Fibroblast of gingiva (primary cell): ENCODE measurements around the gene DACT1.
"Not testable (repeated sequence)": the region's sequence is repeated elsewhere in the genome, so short reads cannot be mapped to it uniquely, and the experiment has no call there.

Experiments used
- DNase-seq: peaks from one replicate; pipeline ENCODE4 v3.0.0-alpha.2; 2011; ENCODE audit warnings: low read depth

DACT1 gene

GRCh38 chr14:58637391-58638230 lies at the start of gene DACT1:
DACT1 (plus strand) TSS chr14:58637962; CDS start chr14:58638203, 241 bp downstream.
- peak; percentile 41 for DNase-seq

GRCh38 chr14:58588321-58588720 lies 49.4 kb upstream of the DACT1 start:
- DNase-seq = not testable (repeated sequence)

GRCh38 chr14:58593977-58594376 lies 43.8 kb upstream of the DACT1 start:
- DNase-seq = no peak

- no peak for DNase-seq
Measured at GRCh38 chr14:58597041-58597440, 40.7 kb upstream of the DACT1 start.

- DNase-seq = no peak
Measured at GRCh38 chr14:58598028-58598803, 39.5 kb upstream of the DACT1 start.

- DNase-seq = no peak
Measured at GRCh38 chr14:58598804-58599525, 38.8 kb upstream of the DACT1 start.

DNA sequence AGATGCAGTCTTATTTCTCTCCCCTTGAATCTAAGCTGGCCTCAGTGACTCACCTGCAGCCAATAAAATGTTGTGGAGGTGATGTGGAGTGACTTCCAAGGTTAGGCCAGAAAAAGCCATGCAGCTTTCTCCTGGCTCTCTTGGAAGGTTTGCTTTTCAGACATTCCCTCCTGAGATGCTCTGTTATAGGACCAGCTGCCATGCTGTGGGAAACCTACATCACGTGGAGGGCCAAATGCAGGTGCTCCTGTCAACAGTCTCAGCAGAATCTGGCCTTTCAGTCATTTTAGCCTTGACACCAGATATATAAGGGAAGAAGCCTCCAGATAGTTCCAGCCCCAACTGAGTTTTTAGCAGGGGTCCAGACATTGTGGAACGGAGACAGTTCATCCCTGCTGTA lies 38.1 kb upstream of the DACT1 start:
- DNase-seq = no peak

DNA sequence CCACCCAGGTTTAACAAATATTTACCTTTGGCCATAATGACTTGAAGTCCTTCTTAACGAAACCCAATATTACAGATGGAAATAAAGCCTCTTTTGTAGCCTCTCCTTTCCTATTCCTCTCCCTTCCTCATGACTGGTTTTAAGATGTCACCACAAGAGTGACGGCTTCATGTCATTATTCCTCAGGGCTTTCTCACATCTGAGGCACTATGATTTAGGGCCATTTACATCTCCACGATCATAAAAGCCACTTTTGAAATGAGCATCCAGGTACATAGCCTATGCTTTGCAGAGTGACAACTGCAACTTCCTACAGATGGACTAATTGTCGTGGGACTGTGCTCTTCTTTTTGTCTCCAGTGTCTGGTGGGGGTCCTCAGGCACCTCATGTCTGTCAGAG lies 32.3 kb upstream of the DACT1 start:
- DNase-seq = no peak

- DNase-seq = no peak
Measured at GRCh38 chr14:58607131-58607951, 30.4 kb upstream of the DACT1 start.

GRCh38 chr14:58607952-58608317 lies 29.8 kb upstream of the DACT1 start:
- DNase-seq = peak; percentile 13

- DNase-seq = no peak
Measured at GRCh38 chr14:58617619-58618018, 20.1 kb upstream of the DACT1 start.

DNA sequence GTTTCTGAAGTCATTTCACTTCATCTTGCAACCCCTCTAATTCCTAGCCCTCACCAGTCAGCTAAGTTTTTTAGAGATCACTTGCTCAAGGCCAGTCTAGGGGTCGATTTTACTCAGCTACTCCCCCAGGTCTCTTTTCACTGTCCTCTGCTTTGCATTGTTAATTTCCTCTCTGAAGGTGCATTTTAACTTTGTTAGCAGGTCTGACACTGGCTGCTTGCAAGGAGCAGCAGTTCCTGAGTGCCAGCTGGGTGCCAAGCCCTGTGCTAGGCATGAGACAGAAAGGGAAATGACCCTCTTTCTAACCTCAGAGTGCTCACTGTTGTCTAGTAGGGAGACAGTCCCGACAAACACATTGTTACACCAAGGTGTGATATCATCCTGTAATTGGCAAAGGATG lies 17.8 kb upstream of the DACT1 start:
- no peak for DNase-seq

- DNase-seq = no peak
Measured at GRCh38 chr14:58625438-58625837, 12.3 kb upstream of the DACT1 start.

GRCh38 chr14:58626431-58626831 lies 11.3 kb upstream of the DACT1 start:
- peak; percentile 47 for DNase-seq

DNA sequence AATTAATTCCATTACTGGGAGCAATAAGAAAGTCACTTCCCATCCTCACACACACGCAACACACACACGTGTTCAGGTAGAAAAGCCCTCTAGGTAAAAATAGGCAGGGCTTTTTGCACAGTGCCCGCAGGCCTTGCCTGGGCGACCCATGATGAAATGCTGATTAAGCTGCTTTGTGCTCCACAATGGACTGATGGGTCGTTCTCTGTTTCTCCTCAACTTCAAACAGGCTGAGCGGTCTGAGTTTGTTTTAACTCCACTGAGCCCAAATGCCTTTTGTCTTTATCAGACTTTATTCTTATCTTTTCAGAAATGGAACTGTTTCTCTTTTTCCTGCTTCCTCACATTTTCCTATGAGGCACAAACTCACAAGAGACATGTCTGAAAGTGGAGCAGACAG lies 9.4 kb upstream of the DACT1 start:
- DNase-seq = no peak

GRCh38 chr14:58629281-58629680 lies 8.5 kb upstream of the DACT1 start:
- DNase-seq = no peak

- no peak for DNase-seq
Measured at GRCh38 chr14:58631732-58632131, 6.0 kb upstream of the DACT1 start.

DNA sequence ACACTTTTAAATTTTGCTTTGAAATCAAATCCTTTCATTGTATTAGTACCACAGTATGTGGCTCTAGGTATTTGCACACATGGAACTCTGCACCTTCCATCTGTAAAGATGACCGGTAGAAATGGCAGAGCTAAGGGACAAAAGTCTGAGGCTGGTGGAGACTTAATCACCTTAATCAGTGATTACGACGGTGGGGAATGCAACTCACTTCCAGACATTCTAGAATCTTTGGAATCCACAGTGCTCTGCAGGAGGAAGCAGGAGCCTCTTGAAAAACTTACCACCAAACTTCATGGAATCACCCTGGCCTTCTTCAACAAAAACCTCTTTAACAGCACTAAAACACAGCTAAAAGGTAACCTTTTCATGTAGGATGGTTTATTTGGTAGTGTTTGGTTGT lies 3.9 kb upstream of the DACT1 start:
- no peak for DNase-seq

GRCh38 chr14:58634406-58635090 lies 3.2 kb upstream of the DACT1 start:
- no peak for DNase-seq

DNA sequence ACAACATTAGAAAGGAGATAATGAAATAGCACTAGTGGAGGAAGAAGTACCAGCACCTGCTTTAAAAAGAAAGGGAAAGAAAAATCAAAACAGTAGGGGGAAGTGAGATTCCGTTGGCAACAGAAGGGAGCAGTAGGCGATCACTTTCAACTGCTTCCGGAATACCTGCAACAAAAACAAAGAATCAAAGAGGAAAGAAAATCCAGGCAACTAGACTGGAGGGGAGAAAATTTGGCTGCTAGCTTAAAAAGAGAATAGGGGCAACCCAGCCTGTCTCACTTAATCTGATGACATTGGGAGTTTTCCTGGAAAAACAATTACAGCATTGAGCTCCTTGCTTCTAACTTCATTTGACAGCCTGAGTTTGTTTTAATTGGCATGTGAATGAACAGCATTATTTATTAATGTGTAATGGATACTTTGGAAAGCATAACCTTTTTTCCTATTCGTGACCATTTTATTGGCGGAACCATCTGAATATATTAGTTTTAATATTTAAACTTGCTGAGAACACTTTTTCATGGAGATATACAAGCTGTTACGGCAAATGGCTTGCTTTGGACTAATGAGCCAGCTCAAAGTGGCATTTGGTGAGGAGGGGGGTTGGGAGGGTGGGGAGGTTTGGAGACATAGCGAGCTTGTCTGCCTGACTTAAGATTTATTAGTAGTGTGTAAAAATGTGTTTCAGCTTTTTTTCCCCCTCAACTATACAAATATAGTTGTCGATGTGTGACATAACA lies 2.5 kb upstream of the DACT1 start:
- DNase-seq = no peak

DNA sequence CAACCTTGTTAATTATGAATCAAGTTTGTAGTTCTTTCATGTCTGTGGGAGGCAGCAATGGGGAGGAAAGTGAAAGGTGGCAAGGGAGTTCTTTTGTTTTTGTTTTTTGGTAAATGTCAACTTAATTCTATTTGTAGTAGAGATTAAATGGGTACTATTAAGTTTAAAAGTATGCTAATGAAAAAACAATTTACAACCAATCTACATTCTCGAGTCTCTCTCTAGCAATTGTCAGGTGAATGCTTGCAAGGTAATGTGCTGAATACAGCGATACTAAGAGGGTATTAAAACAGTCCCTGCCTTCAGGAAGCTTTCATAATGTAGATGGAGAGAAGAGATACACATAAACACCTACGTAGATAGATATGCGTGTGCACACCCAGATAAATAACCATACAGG lies 1.6 kb upstream of the DACT1 start:
- no peak for DNase-seq
